Measurements from ENCODE around the gene CARMIL1. TPM values are rescaled to one million over a fixed set of nuclear protein-coding genes. Genes with fewer than 3 reads are reported as not detected.

Gene CARMIL1
- total and polyA plus RNA-seq, 10 of the 15 experiments (the other 5 are each of a cell fraction or from before 2014, with no cell fraction given): 6.4 to 18.1 (median 10.3) TPM

DNA sequence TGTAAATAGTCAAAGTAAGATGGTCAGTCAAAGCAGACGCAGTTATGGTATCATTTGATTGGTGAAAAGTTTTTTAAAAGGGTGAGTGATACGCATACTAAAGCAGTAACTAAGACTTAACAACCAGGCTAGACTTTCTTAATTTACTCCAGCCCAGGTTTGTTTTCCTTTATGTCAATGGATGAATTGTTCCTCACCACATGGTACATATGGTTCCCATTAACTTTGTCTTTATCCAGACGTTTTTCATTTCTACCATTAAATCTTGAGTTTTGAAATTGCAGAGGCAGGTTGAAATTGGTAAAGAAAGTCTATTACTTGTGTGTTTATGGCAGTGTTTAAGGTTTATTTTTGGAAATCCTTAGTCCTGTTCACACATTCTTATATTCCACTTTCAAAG, 274.3 kb downstream of the CARMIL1 start:
- FAIRE-seq (no peak), DNase-seq (ENCODE audit: low read depth, low spot score) (no peak), ATAC-seq (no peak)
- ChIA-PET RAD21 (ENCODE audit: unreplicated experiment) (interaction anchor here (1.9 to 6.8 kb wide), 3 partner anchors 275 to 330 kb away, joined by 11 to 56 read pairs (median 18); partner anchors contain the start of gene CARMIL1), POLR2A (no interaction called here), CTCF (interaction anchor here (0.5 to 6.6 kb wide), 7 partner anchors 19 to 289 kb away, joined by 5 to 151 read pairs (median 13); partner anchors contain the start of gene CARMIL1), SMC1A (ENCODE audit: uncharacterized antibody, unreplicated experiment) (interaction anchor here (1.9 to 5.2 kb wide), 4 partner anchors 46 to 330 kb away, joined by 5 to 32 read pairs (median 18); partner anchors contain the start of gene CARMIL1)
- Histone ChIP-seq H3K9me3 (replicated peaks; ENCODE audit: control insufficient read depth, insufficient read depth, low read length) (no peaks in the 10 kb centered on the region), H4K20me1 (ENCODE audit: control insufficient read depth, insufficient read depth) (no peaks in the 10 kb centered on the region), H3K36me3 (ENCODE audit: control insufficient read depth in 2 of 2, insufficient read depth in 2 of 2, low read length in 1 of 2) (no peaks in the 10 kb centered on the region), H3K4me1 (ENCODE audit: control insufficient read depth, insufficient read depth, low read length) (no peaks in the 10 kb centered on the region), H3K4me2 (ENCODE audit: control insufficient read depth, insufficient read depth) (no peak overlapping the region), H3K27me3 (replicated peaks in 1 of 2; ENCODE audit: control insufficient read depth in 2 of 2, insufficient read depth in 2 of 2, low read length in 1 of 2) (no peaks in the 10 kb centered on the region), H3K9ac (ENCODE audit: control insufficient read depth, insufficient read depth, low read length) (no peak overlapping the region), H3K27ac (ENCODE audit: control insufficient read depth, insufficient read depth) (no peak overlapping the region), H3K79me2 (ENCODE audit: control insufficient read depth, insufficient read depth, low read length) (no peaks in the 10 kb centered on the region), H2AFZ (ENCODE audit: control insufficient read depth, low read depth, low read length) (no peak overlapping the region), H3K4me3 (no peak overlapping the region)
- BruUV-seq (replicated peaks): no TSS peak
- intact Hi-C loops (cut with micrococcal nuclease; ENCODE audit: unreplicated experiment) (no loop called here), in situ Hi-C loops (cut with MboI) (no loop called here)
- no peak for TF ChIP-seq KAT2A (conservative IDR thresholded peaks at IDR 0.05; ENCODE audit: control insufficient read depth, low read depth, low read length)
- TF ChIP-seq, protein P1, sequence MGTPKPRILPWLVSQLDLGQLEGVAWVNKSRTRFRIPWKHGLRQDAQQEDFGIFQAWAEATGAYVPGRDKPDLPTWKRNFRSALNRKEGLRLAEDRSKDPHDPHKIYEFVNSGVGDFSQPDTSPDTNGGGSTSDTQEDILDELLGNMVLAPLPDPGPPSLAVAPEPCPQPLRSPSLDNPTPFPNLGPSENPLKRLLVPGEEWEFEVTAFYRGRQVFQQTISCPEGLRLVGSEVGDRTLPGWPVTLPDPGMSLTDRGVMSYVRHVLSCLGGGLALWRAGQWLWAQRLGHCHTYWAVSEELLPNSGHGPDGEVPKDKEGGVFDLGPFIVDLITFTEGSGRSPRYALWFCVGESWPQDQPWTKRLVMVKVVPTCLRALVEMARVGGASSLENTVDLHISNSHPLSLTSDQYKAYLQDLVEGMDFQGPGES (IDR thresholded peaks at IDR 0.05): no peak
- TF ChIP-seq EP300 (IDR thresholded peaks at IDR 0.05; ENCODE audit: borderline replicate concordance in 1 of 2, control insufficient read depth in 1 of 2, low read depth in 2 of 2, low read length in 2 of 2): no peak
- no peak for TF ChIP-seq GATAD2B (conservative IDR thresholded peaks at IDR 0.05; ENCODE audit: low read depth)
- TF ChIP-seq SRF (IDR thresholded peaks at IDR 0.05; ENCODE audit: low read depth in 2 of 2, low read length in 2 of 2): no peak
- no peak for TF ChIP-seq RB1 (IDR thresholded peaks at IDR 0.05; ENCODE audit: borderline replicate concordance)
- TF ChIP-seq, protein P2, sequence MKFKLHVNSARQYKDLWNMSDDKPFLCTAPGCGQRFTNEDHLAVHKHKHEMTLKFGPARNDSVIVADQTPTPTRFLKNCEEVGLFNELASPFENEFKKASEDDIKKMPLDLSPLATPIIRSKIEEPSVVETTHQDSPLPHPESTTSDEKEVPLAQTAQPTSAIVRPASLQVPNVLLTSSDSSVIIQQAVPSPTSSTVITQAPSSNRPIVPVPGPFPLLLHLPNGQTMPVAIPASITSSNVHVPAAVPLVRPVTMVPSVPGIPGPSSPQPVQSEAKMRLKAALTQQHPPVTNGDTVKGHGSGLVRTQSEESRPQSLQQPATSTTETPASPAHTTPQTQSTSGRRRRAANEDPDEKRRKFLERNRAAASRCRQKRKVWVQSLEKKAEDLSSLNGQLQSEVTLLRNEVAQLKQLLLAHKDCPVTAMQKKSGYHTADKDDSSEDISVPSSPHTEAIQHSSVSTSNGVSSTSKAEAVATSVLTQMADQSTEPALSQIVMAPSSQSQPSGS (IDR thresholded peaks at IDR 0.05; ENCODE audit: low read length): no peak
- TF ChIP-seq PML (IDR thresholded peaks at IDR 0.05; ENCODE audit: low read length): no peak
- TF ChIP-seq, protein P3, sequence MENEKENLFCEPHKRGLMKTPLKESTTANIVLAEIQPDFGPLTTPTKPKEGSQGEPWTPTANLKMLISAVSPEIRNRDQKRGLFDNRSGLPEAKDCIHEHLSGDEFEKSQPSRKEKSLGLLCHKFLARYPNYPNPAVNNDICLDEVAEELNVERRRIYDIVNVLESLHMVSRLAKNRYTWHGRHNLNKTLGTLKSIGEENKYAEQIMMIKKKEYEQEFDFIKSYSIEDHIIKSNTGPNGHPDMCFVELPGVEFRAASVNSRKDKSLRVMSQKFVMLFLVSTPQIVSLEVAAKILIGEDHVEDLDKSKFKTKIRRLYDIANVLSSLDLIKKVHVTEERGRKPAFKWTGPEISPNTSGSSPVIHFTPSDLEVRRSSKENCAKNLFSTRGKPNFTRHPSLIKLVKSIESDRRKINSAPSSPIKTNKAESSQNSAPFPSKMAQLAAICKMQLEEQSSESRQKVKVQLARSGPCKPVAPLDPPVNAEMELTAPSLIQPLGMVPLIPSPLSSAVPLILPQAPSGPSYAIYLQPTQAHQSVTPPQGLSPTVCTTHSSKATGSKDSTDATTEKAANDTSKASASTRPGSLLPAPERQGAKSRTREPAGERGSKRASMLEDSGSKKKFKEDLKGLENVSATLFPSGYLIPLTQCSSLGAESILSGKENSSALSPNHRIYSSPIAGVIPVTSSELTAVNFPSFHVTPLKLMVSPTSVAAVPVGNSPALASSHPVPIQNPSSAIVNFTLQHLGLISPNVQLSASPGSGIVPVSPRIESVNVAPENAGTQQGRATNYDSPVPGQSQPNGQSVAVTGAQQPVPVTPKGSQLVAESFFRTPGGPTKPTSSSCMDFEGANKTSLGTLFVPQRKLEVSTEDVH (IDR thresholded peaks at IDR 0.05; ENCODE audit: low read depth, partially characterized antibody): no peak
- TF ChIP-seq SMARCA5 (IDR thresholded peaks at IDR 0.05): no peak
- no peak for TF ChIP-seq TCF12 (IDR thresholded peaks at IDR 0.05; ENCODE audit: low read depth, low read length)
- no peak for TF ChIP-seq MEF2B (IDR thresholded peaks at IDR 0.05; ENCODE audit: partially characterized antibody, poor library complexity, severe bottlenecking)
- TF ChIP-seq ZNF24 (IDR thresholded peaks at IDR 0.05): no peak
- no peak for TF ChIP-seq MEF2A (IDR thresholded peaks at IDR 0.05; ENCODE audit: insufficient read depth, low read depth, low read length)
- TF ChIP-seq PAX8 (IDR thresholded peaks at IDR 0.05): no peak
- no peak for TF ChIP-seq ZZZ3 (IDR thresholded peaks at IDR 0.05; ENCODE audit: control insufficient read depth, insufficient read length, low read depth)
- TF ChIP-seq NBN (IDR thresholded peaks at IDR 0.05): no peak
- 42% methylated on average over 3 of the region's 3 CpGs for WGBS (ENCODE audit: insufficient coverage, insufficient replicate concordance, low lambda C conversion rate, missing lambda C conversion rate)
